ENCODE results near the gene ANKRD23.

The ANKRD23 gene

GRCh38 chr2:96875498-96876268 is 31.9 kb upstream of the ANKRD23 start:
- no peak for TF ChIP-seq CTCF (IDR thresholded peaks at IDR 0.05)
- no peak overlapping the region for H3K27ac ChIP-seq
- no peak overlapping the region for H3K4me3 ChIP-seq (ENCODE audit: low read depth in 1 of 2, low read length in 1 of 2)
- H3K4me1 ChIP-seq (ENCODE audit: control insufficient read depth in 1 of 2, insufficient read depth in 1 of 2, low read depth in 1 of 2, low read length in 1 of 2), result peaks cover 0 to under 1% of the 10 kb centered on the region in 2 experiments
- no peaks in the 10 kb centered on the region for H3K9me3 ChIP-seq
- no peaks in the 10 kb centered on the region for H3K36me3 ChIP-seq
- H3K27me3 ChIP-seq, result peaks cover 78% of the 10 kb centered on the region

- no peak for TF ChIP-seq CTCF (IDR thresholded peaks at IDR 0.05)
- Histone ChIP-seq H3K4me3 (ENCODE audit: low read depth in 1 of 2, low read length in 1 of 2) (no peak overlapping the region), H3K9me3 (no peaks in the 10 kb centered on the region), H3K4me1 (ENCODE audit: control insufficient read depth in 1 of 2, insufficient read depth in 1 of 2, low read depth in 1 of 2, low read length in 1 of 2) (peaks cover 4 to 10% of the 10 kb centered on the region in 2 experiments), H3K36me3 (no peaks in the 10 kb centered on the region), H3K27me3 (peaks cover 92% of the 10 kb centered on the region), H3K27ac (no peak overlapping the region)
Measured at GRCh38 chr2:96874198-96874831, 30.5 kb upstream of the ANKRD23 start.

- Histone ChIP-seq H3K27me3 (peaks cover 97% of the 10 kb centered on the region), H3K9me3 (no peaks in the 10 kb centered on the region), H3K27ac (no peak overlapping the region), H3K36me3 (no peaks in the 10 kb centered on the region), H3K4me3 (ENCODE audit: low read depth in 1 of 2, low read length in 1 of 2) (no peak overlapping the region), H3K4me1 (ENCODE audit: control insufficient read depth in 1 of 2, insufficient read depth in 1 of 2, low read depth in 1 of 2, low read length in 1 of 2) (peaks cover 7 to 16% of the 10 kb centered on the region in 2 experiments)
- no peak for TF ChIP-seq CTCF (IDR thresholded peaks at IDR 0.05)
Measured at GRCh38 chr2:96873651-96874096, 29.9 kb upstream of the ANKRD23 start.

- no peak for TF ChIP-seq CTCF (IDR thresholded peaks at IDR 0.05)
- H3K27ac ChIP-seq, result no peak overlapping the region
- peaks cover 97% of the 10 kb centered on the region for H3K27me3 ChIP-seq
- H3K4me3 ChIP-seq (ENCODE audit: low read depth in 1 of 2, low read length in 1 of 2), result no peak overlapping the region
- no peaks in the 10 kb centered on the region for H3K9me3 ChIP-seq
- no peaks in the 10 kb centered on the region for H3K36me3 ChIP-seq
- H3K4me1 ChIP-seq (ENCODE audit: control insufficient read depth in 1 of 2, insufficient read depth in 1 of 2, low read depth in 1 of 2, low read length in 1 of 2), result peaks cover 15 to 25% of the 10 kb centered on the region in 2 experiments
Measured at GRCh38 chr2:96872591-96873349, 28.9 kb upstream of the ANKRD23 start.

GRCh38 chr2:96870626-96871255 is 26.9 kb upstream of the ANKRD23 start:
- peaks cover 100% of the 10 kb centered on the region for H3K27me3 ChIP-seq
- H3K9me3 ChIP-seq, result no peaks in the 10 kb centered on the region
- H3K4me3 ChIP-seq (ENCODE audit: low read depth in 1 of 2, low read length in 1 of 2), result no peak overlapping the region
- peaks cover 36 to 45% of the 10 kb centered on the region in 2 experiments for H3K4me1 ChIP-seq (ENCODE audit: control insufficient read depth in 1 of 2, insufficient read depth in 1 of 2, low read depth in 1 of 2, low read length in 1 of 2)
- no peak for TF ChIP-seq CTCF (IDR thresholded peaks at IDR 0.05)
- no peaks in the 10 kb centered on the region for H3K36me3 ChIP-seq
- H3K27ac ChIP-seq, result no peak overlapping the region
